Lower leg skin (tissue), 4 donors: ENCODE measurements around the gene SGCA. TPM values are rescaled to one million over a fixed set of nuclear protein-coding genes. Genes with fewer than 3 reads are reported as not detected.

Experiments
- DNase-seq, 2 donors: peaks; one replicate each; pipeline ENCODE4 v3.0.0-alpha.2; 2019; ENCODE audit warnings: low spot score in 2 of 2
- H3K4me3 ChIP-seq: fragments of 200-600 bp; sonication (generic); 2 replicates; pipeline ENCODE4 v1.5.1; 2017; ENCODE audit warnings: mild to moderate bottlenecking, low read depth; ENCODE audit not compliant: poor library complexity, severe bottlenecking
- POLR2A ChIP-seq, 2 donors: fragments of 450-650 bp; IDR thresholded peaks; one replicate each; pipeline ENCODE4 v1.6.1; 2016 to 2017; ENCODE audit warnings: antibody characterized with exemption in 2 of 2, mild to moderate bottlenecking in 1 of 2, moderate library complexity in 1 of 2
- WGBS, 2 donors: methylation state at CpG; one replicate each; pipeline ENCODE4 v1.1.5; 2018; 5-methylcytosine and 5-hydroxymethylcytosine counted together
- intact Hi-C: fragments of 100-400 bp; cut with DNase I; formaldehyde crosslinking; loops from one replicate; pipeline ENCODE4 v1.15.0; 2023; ENCODE audit warnings: low total_unique reads
- total RNA-seq, 4 donors: library from RNA; depleted of rRNA; stranded (reverse); fragments of >200 nt; gene quantifications; one replicate each; pipeline ENCODE4 v1.1.0, GENCODE V29; 2016
- TF ChIP-seq, protein P1 (sequence below), 3 donors: fragments of 450-650 bp; IDR thresholded peaks; one replicate each; pipeline ENCODE4 v1.5.1; 2016; ENCODE audit warnings: antibody characterized with exemption in 3 of 3, mild to moderate bottlenecking in 3 of 3, moderate library complexity in 2 of 3

SGCA gene
- total RNA-seq, 4 donors from 2014 or later = 1.0 to 9.9 (median 5.6) TPM

DNA sequence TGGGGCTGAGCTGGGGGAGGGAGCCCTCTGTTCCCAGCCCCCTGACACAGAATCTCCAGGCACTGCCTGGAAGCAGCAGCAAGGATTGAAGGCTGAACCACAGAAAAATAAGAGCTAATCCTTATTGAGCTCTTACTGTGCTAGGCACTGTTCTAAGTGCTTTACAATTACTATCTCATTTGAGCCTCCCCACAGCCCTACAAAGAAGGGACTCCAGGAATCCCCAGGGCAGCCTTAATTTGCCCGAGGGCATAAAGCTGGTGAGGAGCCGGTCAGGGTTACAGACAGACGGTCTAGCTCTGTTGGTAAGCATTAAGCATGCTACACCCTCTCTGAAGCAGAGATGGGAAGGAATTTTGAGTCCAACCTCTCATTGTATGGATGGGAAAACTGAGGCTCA is 42.9 kb upstream of the SGCA start:
- intact Hi-C loops = no loop called here
- no peak overlapping the region for H3K4me3 ChIP-seq
- no peak for TF ChIP-seq POLR2A (IDR thresholded peaks at IDR 0.05)
- TF ChIP-seq, protein P1, sequence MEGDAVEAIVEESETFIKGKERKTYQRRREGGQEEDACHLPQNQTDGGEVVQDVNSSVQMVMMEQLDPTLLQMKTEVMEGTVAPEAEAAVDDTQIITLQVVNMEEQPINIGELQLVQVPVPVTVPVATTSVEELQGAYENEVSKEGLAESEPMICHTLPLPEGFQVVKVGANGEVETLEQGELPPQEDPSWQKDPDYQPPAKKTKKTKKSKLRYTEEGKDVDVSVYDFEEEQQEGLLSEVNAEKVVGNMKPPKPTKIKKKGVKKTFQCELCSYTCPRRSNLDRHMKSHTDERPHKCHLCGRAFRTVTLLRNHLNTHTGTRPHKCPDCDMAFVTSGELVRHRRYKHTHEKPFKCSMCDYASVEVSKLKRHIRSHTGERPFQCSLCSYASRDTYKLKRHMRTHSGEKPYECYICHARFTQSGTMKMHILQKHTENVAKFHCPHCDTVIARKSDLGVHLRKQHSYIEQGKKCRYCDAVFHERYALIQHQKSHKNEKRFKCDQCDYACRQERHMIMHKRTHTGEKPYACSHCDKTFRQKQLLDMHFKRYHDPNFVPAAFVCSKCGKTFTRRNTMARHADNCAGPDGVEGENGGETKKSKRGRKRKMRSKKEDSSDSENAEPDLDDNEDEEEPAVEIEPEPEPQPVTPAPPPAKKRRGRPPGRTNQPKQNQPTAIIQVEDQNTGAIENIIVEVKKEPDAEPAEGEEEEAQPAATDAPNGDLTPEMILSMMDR (IDR thresholded peaks at IDR 0.05) = no peak
- WGBS, 2 donors = 93 to 94% methylated on average over 3 of the region's 3 CpGs
- no peak for DNase-seq

DNA sequence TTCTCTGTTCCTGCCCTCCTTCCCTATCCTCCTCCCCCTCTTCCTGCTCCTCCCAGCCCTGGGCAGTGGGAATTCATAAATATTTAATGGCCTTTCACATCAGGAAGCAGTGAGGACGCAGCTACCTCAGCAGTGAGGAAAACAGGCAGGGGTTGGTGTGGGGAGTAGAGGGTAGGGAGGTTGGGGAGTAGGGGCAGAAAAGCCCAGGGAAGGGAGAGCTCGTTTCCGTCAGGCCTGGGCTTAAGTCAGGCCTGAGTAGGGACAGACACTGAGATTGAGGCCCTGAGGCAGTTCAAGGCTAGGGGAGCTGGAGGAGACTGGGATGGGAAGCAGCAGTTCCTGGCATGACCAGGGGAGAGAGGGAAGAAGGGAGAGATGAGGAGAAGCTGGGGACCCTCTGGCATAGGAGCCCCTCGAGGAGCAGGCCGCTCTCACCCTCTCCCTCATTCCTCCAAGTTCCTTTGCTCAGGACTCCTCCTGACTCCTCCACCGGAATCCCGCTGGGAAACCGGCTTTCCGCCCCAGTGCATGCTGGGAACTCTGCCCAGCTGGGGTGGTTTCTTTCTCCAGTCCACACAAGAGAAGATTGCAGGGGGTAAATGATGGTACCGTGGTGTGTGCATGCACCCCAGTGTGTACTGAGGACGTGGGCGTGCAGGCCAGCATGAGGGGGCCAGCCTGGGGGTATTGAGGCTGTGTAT is 42.0 kb upstream of the SGCA start:
- TF ChIP-seq, protein P1 (IDR thresholded peaks at IDR 0.05) = no peak
- TF ChIP-seq POLR2A (IDR thresholded peaks at IDR 0.05) = no peak
- WGBS, 2 donors = 55% methylated on average over 12 of the region's 12 CpGs
- intact Hi-C loops = no loop called here
- H3K4me3 ChIP-seq = no peak overlapping the region
- DNase-seq = no peak

DNA sequence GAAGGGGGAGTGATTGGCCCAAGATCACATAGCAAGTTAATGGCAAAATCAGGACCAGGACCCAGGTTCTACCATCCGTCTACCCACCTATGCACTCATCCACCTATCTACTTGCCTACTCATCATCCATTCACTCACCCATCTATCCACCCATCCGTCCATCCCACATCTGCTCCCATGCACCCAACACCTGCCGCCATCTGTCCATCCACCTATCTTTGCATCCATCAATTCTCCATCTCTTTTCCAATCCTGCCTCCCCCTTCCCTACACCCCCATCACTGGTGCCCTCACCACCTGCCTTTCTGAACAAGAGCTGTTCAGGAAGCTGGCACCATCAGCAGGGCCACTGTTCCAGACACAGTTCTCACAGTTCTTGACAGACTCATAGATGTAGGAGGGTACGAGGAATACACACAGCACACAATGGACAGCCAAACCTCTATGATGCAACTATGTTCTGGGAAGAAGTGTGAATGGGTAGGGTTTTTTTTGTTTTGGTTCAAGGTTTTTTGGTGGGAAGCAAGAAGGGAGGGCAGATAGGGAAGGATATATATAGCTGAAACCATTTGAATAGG is 40.3 kb upstream of the SGCA start:
- DNase-seq = no peak
- H3K4me3 ChIP-seq = no peak overlapping the region
- intact Hi-C loops = no loop called here
- TF ChIP-seq, protein P1 (IDR thresholded peaks at IDR 0.05) = no peak
- no peak for TF ChIP-seq POLR2A (IDR thresholded peaks at IDR 0.05)
- 92 to 94% methylated on average over 4 of the region's 4 CpGs for WGBS, 2 donors

DNA sequence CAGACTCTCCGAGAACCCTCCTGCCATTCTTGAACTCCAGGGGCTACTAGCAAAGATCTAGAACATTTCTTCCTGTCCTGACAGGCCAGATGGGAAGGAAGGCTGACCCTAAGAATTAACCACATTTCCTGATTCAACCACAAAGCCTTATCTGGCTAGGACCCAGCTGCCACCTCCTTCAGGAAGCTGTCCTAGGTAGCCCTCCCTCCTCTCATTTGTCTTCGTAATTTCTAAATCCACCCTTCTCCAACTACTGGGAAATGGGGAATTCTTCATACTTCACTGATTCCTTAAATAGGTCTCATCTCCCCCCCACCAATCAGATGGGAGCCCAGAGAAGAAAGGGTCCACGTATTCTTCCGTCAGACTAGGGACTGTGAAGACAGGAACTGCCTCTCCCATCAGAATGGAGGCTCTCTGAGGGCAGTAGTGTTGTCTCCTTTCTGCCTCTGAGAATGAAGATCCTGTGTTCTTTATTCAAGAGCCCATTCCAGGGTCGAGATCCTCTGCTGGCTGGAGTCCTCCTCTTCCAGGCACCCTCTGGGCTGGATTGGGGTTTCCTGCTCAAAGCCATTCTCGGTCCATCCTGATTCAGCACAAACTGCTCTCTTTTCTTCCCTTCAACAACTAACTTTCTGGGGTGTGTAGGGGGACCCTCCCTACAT is 38.0 kb upstream of the SGCA start:
- H3K4me3 ChIP-seq = no peak overlapping the region
- intact Hi-C loops = no loop called here
- TF ChIP-seq POLR2A (IDR thresholded peaks at IDR 0.05) = no peak
- WGBS, 2 donors = 63 to 67% methylated on average over 6 of the region's 6 CpGs
- no peak for DNase-seq

DNA sequence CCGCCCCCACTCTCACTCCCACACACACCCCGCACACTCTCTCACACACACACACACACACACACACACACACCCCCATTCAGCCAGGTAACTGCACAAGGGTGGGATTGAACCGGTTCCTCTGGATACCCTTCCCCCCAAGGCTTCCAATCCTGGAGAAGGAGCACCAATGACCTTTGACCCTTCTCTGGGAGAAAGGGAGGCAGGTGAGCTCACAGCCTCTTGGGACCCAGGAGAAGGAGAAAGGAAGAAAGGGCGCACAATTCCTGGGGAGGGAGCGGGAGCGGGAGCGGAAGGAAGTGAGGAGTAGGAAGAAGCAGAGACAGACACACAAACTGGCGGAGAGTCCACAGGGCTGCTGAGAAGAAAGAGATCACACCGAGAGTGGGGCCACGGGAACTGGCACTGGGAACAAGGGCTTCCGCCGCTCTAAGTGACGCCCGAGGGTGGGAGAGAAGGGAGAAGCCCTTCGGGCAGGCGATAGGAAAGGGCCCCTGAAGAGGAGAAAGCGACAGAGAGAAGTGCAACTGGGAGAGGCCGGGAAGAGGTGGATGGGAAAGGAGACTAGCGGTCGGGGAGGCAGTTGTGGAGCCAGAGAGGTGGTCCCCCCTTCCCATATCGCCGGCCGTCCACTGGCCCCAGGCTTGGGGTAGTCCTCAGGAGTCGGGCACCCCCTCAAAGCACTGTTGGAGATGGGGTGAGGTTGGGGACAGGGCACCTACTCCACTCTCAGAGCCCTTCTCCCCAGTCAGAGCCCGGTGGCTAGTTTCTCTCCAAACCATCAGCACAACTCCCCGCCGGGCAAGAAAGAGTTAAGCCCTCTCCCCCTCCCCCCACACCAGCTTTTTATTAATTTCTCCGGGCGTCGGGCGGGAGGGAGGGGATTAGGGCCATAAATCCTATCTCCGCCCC is 37.1 kb upstream of the SGCA start:
- WGBS, 2 donors = 21 to 25% methylated on average over 32 of the region's 32 CpGs
- no peak for TF ChIP-seq POLR2A (IDR thresholded peaks at IDR 0.05)
- TF ChIP-seq, protein P1 (IDR thresholded peaks at IDR 0.05) = no peak
- DNase-seq = no peak
- intact Hi-C loops = no loop called here
- no peak overlapping the region for H3K4me3 ChIP-seq
